Common myeloid progenitor, CD34-positive (primary cell): ENCODE measurements around the gene PTCH1.

ENCODE experiments used
- CTCF ChIA-PET: fragments of 350-600 bp; sonication (Branson Sonifier 250); formaldehyde crosslinking; loops from one replicate; lab custom pipeline; 2021; ENCODE audit warnings: antibody characterized with exemption; lab: Charles Lee
- POLR2A ChIA-PET: fragments of 350-600 bp; sonication (Branson Sonifier 250); formaldehyde crosslinking; loops from one replicate; lab custom pipeline; 2021; ENCODE audit warnings: antibody characterized with exemption; lab: Charles Lee
- DNase-seq, 3 donors: peaks; one replicate each; pipeline versions ENCODE4 v3.0.0 to v3.0.0-alpha.2; 2013
- H3K27ac ChIP-seq, 2 experiments: 1 replicate in 1 of 2; 2 replicates in 1 of 2; pipeline ENCODE4 v1.7.0; 2013; ENCODE audit warnings: inconsistent platforms in 2 of 2, low read length in 2 of 2, mild to moderate bottlenecking in 2 of 2, low read depth in 1 of 2, moderate library complexity in 1 of 2; ENCODE audit not compliant: severe bottlenecking in 2 of 2, insufficient read depth in 1 of 2, poor library complexity in 1 of 2
- H3K27me3 ChIP-seq, 5 experiments: replicated peaks in 2 of 5; 1 replicate in 3 of 5; 2 replicates in 2 of 5; pipeline versions ENCODE4 v1.6.1 to v1.7.0; 2013; ENCODE audit warnings: low read length in 4 of 5, mild to moderate bottlenecking in 2 of 5, moderate library complexity in 2 of 5, inconsistent platforms in 1 of 5; ENCODE audit not compliant: insufficient read depth in 5 of 5, control insufficient read depth in 4 of 5
- H3K36me3 ChIP-seq, 4 experiments: 1 replicate in 2 of 4; 2 replicates in 2 of 4; pipeline versions ENCODE4 v1.6.1 to v1.7.0; 2013; ENCODE audit warnings: low read length in 3 of 4, control low read depth in 1 of 4, mild to moderate bottlenecking in 1 of 4; ENCODE audit not compliant: control insufficient read depth in 4 of 4, insufficient read depth in 4 of 4
- H3K4me1 ChIP-seq, 4 experiments: 1 replicate in 3 of 4; 2 replicates in 1 of 4; pipeline versions ENCODE4 v1.6.1 to v1.7.1; 2013; ENCODE audit warnings: low read length in 3 of 4, mild to moderate bottlenecking in 3 of 4, control low read depth in 1 of 4, inconsistent platforms in 1 of 4, moderate library complexity in 1 of 4; ENCODE audit not compliant: control insufficient read depth in 4 of 4, insufficient read depth in 4 of 4; ENCODE audit errors: control extremely low read depth in 1 of 4
- H3K4me3 ChIP-seq, 7 experiments: 1 replicate in 4 of 7; 2 replicates in 3 of 7; pipeline versions ENCODE4 v1.5.1 to v1.7.0; 2013; ENCODE audit warnings: mild to moderate bottlenecking in 7 of 7, low read length in 6 of 7, moderate library complexity in 6 of 7, inconsistent platforms in 2 of 7, low read depth in 2 of 7, control low read depth in 1 of 7; ENCODE audit not compliant: insufficient read depth in 4 of 7, control insufficient read depth in 1 of 7; ENCODE audit errors: extremely low read depth in 1 of 7
- H3K9me3 ChIP-seq, 5 experiments: 1 replicate in 4 of 5; 2 replicates in 1 of 5; pipeline versions ENCODE4 v1.6.1 to v1.7.1; 2013; ENCODE audit warnings: low read length in 4 of 5, mild to moderate bottlenecking in 2 of 5, inconsistent platforms in 1 of 5, low read depth in 1 of 5, moderate library complexity in 1 of 5; ENCODE audit not compliant: control insufficient read depth in 4 of 5, insufficient read depth in 2 of 5; ENCODE audit errors: control extremely low read depth in 1 of 5
- WGBS: methylation state at CpG from one replicate; pipeline ENCODE4 v1.1.5; 2013; ENCODE audit not compliant: insufficient coverage; 5-methylcytosine and 5-hydroxymethylcytosine counted together

PTCH1 gene

GRCh38 chr9:95459851-95460517 lies 56.8 kb downstream of the PTCH1 start:
- peaks cover 2 to 27% (median 26%) of the 10 kb centered on the region in 4 experiments for H3K4me1 ChIP-seq
- H3K9me3 ChIP-seq: peaks cover 0 to 6% (median 0%) of the 10 kb centered on the region in 5 experiments
- POLR2A ChIA-PET: no interaction called here
- 95% methylated on average over 13 of the region's 19 CpGs for whole genome bisulfite sequencing
- no peak for DNase-seq
- CTCF ChIA-PET: interaction anchor here (1.0 kb wide), 1 partner anchor 9 kb away, joined by 3 read pairs; no protein-coding TSS in a partner anchor
- H3K36me3 ChIP-seq: no peaks in the 10 kb centered on the region
- H3K27me3 ChIP-seq: peaks cover 2 to 77% (median 38%) of the 10 kb centered on the region in 5 experiments
- no peak overlapping the region for H3K27ac ChIP-seq
- no peak overlapping the region for H3K4me3 ChIP-seq

- ChIA-PET POLR2A (no interaction called here), CTCF (no interaction called here)
- no peak overlapping the region for H3K4me3 ChIP-seq
- no peak for DNase-seq
- H3K9me3 ChIP-seq: peaks cover 0 to 2% (median 0%) of the 10 kb centered on the region in 5 experiments
- H3K36me3 ChIP-seq: no peaks in the 10 kb centered on the region
- WGBS: 98% methylated on average over 13 of the region's 13 CpGs
- peaks cover 2 to 77% (median 40%) of the 10 kb centered on the region in 5 experiments for H3K27me3 ChIP-seq
- H3K27ac ChIP-seq: no peak overlapping the region
- peaks cover 2 to 27% (median 26%) of the 10 kb centered on the region in 4 experiments for H3K4me1 ChIP-seq
These were observed 57.6 kb downstream of the PTCH1 start for GRCh38 chr9:95459178-95459577.

- CTCF ChIA-PET: no interaction called here
- peaks cover 0 to 2% (median 0%) of the 10 kb centered on the region in 5 experiments for H3K9me3 ChIP-seq
- POLR2A ChIA-PET: no interaction called here
- DNase-seq: no peak
- no peak overlapping the region for H3K4me3 ChIP-seq
- peaks cover 2 to 22% (median 21%) of the 10 kb centered on the region in 4 experiments for H3K4me1 ChIP-seq
- no peak overlapping the region for H3K27ac ChIP-seq
- H3K27me3 ChIP-seq: peaks cover 2 to 77% (median 40%) of the 10 kb centered on the region in 5 experiments
- WGBS: 83% methylated on average over 4 of the region's 6 CpGs
- H3K36me3 ChIP-seq: no peaks in the 10 kb centered on the region
These were observed 58.1 kb downstream of the PTCH1 start for GRCh38 chr9:95458666-95459065.

GRCh38 chr9:95457769-95458168 lies 59.0 kb downstream of the PTCH1 start:
- H3K36me3 ChIP-seq: no peaks in the 10 kb centered on the region
- over 99% methylated on average over 11 of the region's 12 CpGs for WGBS
- H3K4me1 ChIP-seq: peaks cover 0 to 14% (median 13%) of the 10 kb centered on the region in 4 experiments
- CTCF ChIA-PET: no interaction called here
- H3K27ac ChIP-seq: no peak overlapping the region
- H3K9me3 ChIP-seq: peaks cover 0 to 2% (median 0%) of the 10 kb centered on the region in 5 experiments
- POLR2A ChIA-PET: no interaction called here
- H3K27me3 ChIP-seq: peaks cover 2 to 83% (median 42%) of the 10 kb centered on the region in 5 experiments
- DNase-seq: no peak
- no peak overlapping the region for H3K4me3 ChIP-seq

- Histone ChIP-seq H3K4me3 (no peak overlapping the region), H3K4me1 (no peaks in the 10 kb centered on the region), H3K27me3 (peaks cover 2 to 90% (median 41%) of the 10 kb centered on the region in 5 experiments), H3K36me3 (no peaks in the 10 kb centered on the region), H3K9me3 (peaks cover 0 to 2% (median 0%) of the 10 kb centered on the region in 5 experiments), H3K27ac (no peak overlapping the region)
- ChIA-PET POLR2A (interaction anchor here (0.6 kb wide), 1 partner anchor 62 kb away, joined by 3 read pairs; no protein-coding TSS in a partner anchor), CTCF (no interaction called here)
- WGBS: 100% methylated on average over 9 of the region's 9 CpGs
- no peak for DNase-seq
These were observed 61.1 kb downstream of the PTCH1 start for GRCh38 chr9:95455714-95456113.

GRCh38 chr9:95452176-95452575 lies 64.6 kb downstream of the PTCH1 start:
- no peaks in the 10 kb centered on the region for H3K36me3 ChIP-seq
- no peak overlapping the region for H3K27ac ChIP-seq
- ChIA-PET POLR2A (no interaction called here), CTCF (no interaction called here)
- 89% methylated on average over 3 of the region's 4 CpGs for WGBS
- H3K4me1 ChIP-seq: no peaks in the 10 kb centered on the region
- no peak for DNase-seq
- H3K27me3 ChIP-seq: peaks cover 0 to 92% (median 32%) of the 10 kb centered on the region in 5 experiments
- peaks cover 0 to 2% (median 0%) of the 10 kb centered on the region in 5 experiments for H3K9me3 ChIP-seq
- no peak overlapping the region for H3K4me3 ChIP-seq

- Histone ChIP-seq H3K9me3 (peaks cover 0 to 2% (median 0%) of the 10 kb centered on the region in 5 experiments), H3K27ac (no peak overlapping the region), H3K4me1 (peaks cover 0 to 2% (median 0%) of the 10 kb centered on the region in 4 experiments), H3K36me3 (no peaks in the 10 kb centered on the region), H3K27me3 (peaks cover 0 to 94% (median 27%) of the 10 kb centered on the region in 5 experiments), H3K4me3 (no peak overlapping the region)
- POLR2A ChIA-PET: no interaction called here
- CTCF ChIA-PET: interaction anchor here (0.6 to 0.8 kb wide), 2 partner anchors 9 to 763 kb away, joined by 3 read pairs; no protein-coding TSS in a partner anchor
- no peak for DNase-seq
- 94% methylated on average over 2 of the region's 2 CpGs for WGBS
These were observed 65.7 kb downstream of the PTCH1 start for GRCh38 chr9:95451065-95451426.
